HepG2 (cell line): ENCODE measurements around the gene TNFSF15. TPM values are rescaled to one million over a fixed set of nuclear protein-coding genes. Genes with fewer than 3 reads are reported as not detected.

ENCODE experiments used
- ATAC-seq: fragments of 200-7000 bp; cut with Tn5 transposase; 3 replicates; pipeline ENCODE4 v1.9.1; 2020; ENCODE audit warnings: mild to moderate bottlenecking, moderate library complexity
- BruUV-seq: library from RNA; stranded (reverse); fragments of 400-500 nt; replicated peaks from 2 replicates; lab custom pipeline; 2021; lab: Mats Ljungman, UMichigan
- CTCF ChIA-PET: fragments of 300-600 bp; formaldehyde crosslinking; extraction: SDS; loops from one replicate; lab custom pipeline; 2021; ENCODE audit warnings: low total read pairs, inconsistent platforms, low intra/inter-chr PET ratio; lab: Yijun Ruan, JAX
- POLR2A ChIA-PET: fragments of 350-600 bp; sonication (Branson Sonifier 250); formaldehyde crosslinking; loops from one replicate; lab custom pipeline; 2020; ENCODE audit warnings: antibody characterized with exemption, inconsistent platforms; lab: Yijun Ruan, JAX
- DNase-seq: peaks from one replicate; pipeline ENCODE4 v3.0.0-alpha.2; 2015; ENCODE audit warnings: low spot score
- FAIRE-seq: peaks from 3 replicates; lab custom pipeline; 2011; peaks lifted over from hg19 to GRCh38; lab: Jason Lieb, UNC
- H2AFZ ChIP-seq: one replicate; pipeline ENCODE4 v1.6.1; 2011; ENCODE audit warnings: low read length, inconsistent platforms
- H3K27ac ChIP-seq: fragments of 300-600 bp; 3 replicates; pipeline ENCODE4 v1.8.0; 2011; ENCODE audit warnings: mixed run types, mild to moderate bottlenecking, mixed read lengths, low read length, inconsistent platforms; ENCODE audit not compliant: insufficient read depth; ENCODE audit errors: extremely low read length
- H3K27me3 ChIP-seq, 2 experiments: fragments of 200-600 bp in 1 of 2; 2 replicates in 1 of 2; 3 replicates in 1 of 2; pipeline versions ENCODE4 v1.6.0 to v1.8.0; 2011; ENCODE audit warnings: low read length in 2 of 2, mild to moderate bottlenecking in 2 of 2, moderate library complexity in 2 of 2, inconsistent platforms in 1 of 2; ENCODE audit not compliant: insufficient read depth in 2 of 2, control insufficient read depth in 1 of 2
- H3K36me3 ChIP-seq, 2 experiments: fragments of 200-600 bp in 1 of 2; replicated peaks in 1 of 2; 2 replicates in 1 of 2; 3 replicates in 1 of 2; pipeline versions ENCODE4 v1.5.1 to v1.8.0; 2011; ENCODE audit warnings: low read length in 2 of 2, inconsistent platforms in 1 of 2; ENCODE audit not compliant: insufficient read depth in 2 of 2, control insufficient read depth in 1 of 2
- H3K4me1 ChIP-seq: 2 replicates; pipeline ENCODE4 v1.5.1; 2012; ENCODE audit warnings: low read length, inconsistent platforms; ENCODE audit not compliant: insufficient read depth
- H3K4me2 ChIP-seq: 2 replicates; pipeline ENCODE4 v1.6.0; 2011; ENCODE audit warnings: low read depth, low read length, inconsistent platforms
- H3K4me3 ChIP-seq, 3 experiments: fragments of 200-600 bp in 1 of 3; sonication (generic), shearing (Covaris generic) in 1 of 3; replicated peaks in 1 of 3; 2 replicates each; pipeline ENCODE4 v1.5.1; 2011 to 2016; ENCODE audit warnings: low read length in 3 of 3, inconsistent platforms in 2 of 3, low read depth in 2 of 3, mild to moderate bottlenecking in 2 of 3, control low read depth in 1 of 3, mixed read lengths in 1 of 3; ENCODE audit not compliant: insufficient read depth in 1 of 3
- H3K79me2 ChIP-seq: one replicate; pipeline ENCODE4 v1.6.1; 2011; ENCODE audit warnings: low read length, inconsistent platforms; ENCODE audit not compliant: insufficient read depth
- H3K9ac ChIP-seq: 2 replicates; pipeline ENCODE4 v1.6.0; 2011; ENCODE audit warnings: mild to moderate bottlenecking, low read depth, low read length, inconsistent platforms; ENCODE audit not compliant: insufficient read depth
- H3K9me3 ChIP-seq: 2 replicates; pipeline ENCODE4 v1.5.1; 2012; ENCODE audit warnings: mild to moderate bottlenecking, low read length
- H4K20me1 ChIP-seq: 2 replicates; pipeline ENCODE4 v1.6.0; 2011; ENCODE audit warnings: inconsistent platforms, mild to moderate bottlenecking, low read length, moderate library complexity; ENCODE audit not compliant: insufficient read depth
- AGO1 ChIP-seq: fragments of 200-400 bp; formaldehyde crosslinking; IDR thresholded peaks from 2 replicates; pipeline ENCODE4 v1.6.1; 2017; ENCODE audit warnings: mild to moderate bottlenecking, low read depth, low read length, moderate library complexity; ENCODE audit not compliant: poor library complexity, severe bottlenecking
- AKAP8 ChIP-seq: sonication (generic); formaldehyde crosslinking; IDR thresholded peaks from 2 replicates; pipeline ENCODE4 v1.5.1; 2020; ENCODE audit warnings: mild to moderate bottlenecking, missing genetic modification reagents
- ATF5 ChIP-seq: sonication (generic); formaldehyde crosslinking; IDR thresholded peaks from 2 replicates; pipeline ENCODE4 v1.4.0; 2020; ENCODE audit warnings: mild to moderate bottlenecking, low read depth, missing genetic modification reagents
- CENPBD1 ChIP-seq: sonication (generic); formaldehyde crosslinking; IDR thresholded peaks from 2 replicates; pipeline ENCODE4 v1.8.0; 2022; ENCODE audit warnings: missing genetic modification reagents, low read depth, mild to moderate bottlenecking, borderline replicate concordance
- CREM ChIP-seq, 2 experiments: sonication (generic) in 1 of 2; formaldehyde crosslinking in 1 of 2; IDR thresholded peaks; 2 replicates each; pipeline versions ENCODE4 v1.4.0 to v1.6.1; 2016 to 2020; ENCODE audit warnings: antibody characterized with exemption in 1 of 2, mild to moderate bottlenecking in 1 of 2, missing genetic modification reagents in 1 of 2
- FIP1L1 ChIP-seq: fragments of 200-400 bp; formaldehyde crosslinking; IDR thresholded peaks from 2 replicates; pipeline ENCODE4 v1.6.1; 2018; ENCODE audit warnings: low read depth, mild to moderate bottlenecking, low read length, moderate library complexity, borderline replicate concordance; ENCODE audit not compliant: insufficient read depth
- KLF15 ChIP-seq: sonication (generic); formaldehyde crosslinking; IDR thresholded peaks from 2 replicates; pipeline ENCODE4 v1.8.1; 2023; ENCODE audit warnings: borderline replicate concordance, mild to moderate bottlenecking, inconsistent platforms, missing genetic modification reagents, mixed read lengths
- MLXIP ChIP-seq: sonication (generic); formaldehyde crosslinking; IDR thresholded peaks from 2 replicates; pipeline ENCODE4 v1.9.0; 2021; ENCODE audit warnings: missing genetic modification reagents, borderline replicate concordance
- SOX6 ChIP-seq, 2 experiments: fragments of 450-650 bp in 1 of 2; sonication (generic) in 1 of 2; formaldehyde crosslinking in 1 of 2; IDR thresholded peaks; 2 replicates each; pipeline versions ENCODE4 v1.4.0 to v1.6.1; 2017 to 2020; ENCODE audit warnings: antibody characterized with exemption in 1 of 2, mild to moderate bottlenecking in 1 of 2, missing genetic modification reagents in 1 of 2
- SRF ChIP-seq: IDR thresholded peaks from 2 replicates; pipeline ENCODE4 v1.6.1; 2011; ENCODE audit warnings: mild to moderate bottlenecking, low read depth, low read length, moderate library complexity
- THAP9 ChIP-seq: sonication (generic); formaldehyde crosslinking; IDR thresholded peaks from 2 replicates; pipeline ENCODE4; 2020; ENCODE audit warnings: missing genetic modification reagents, mild to moderate bottlenecking, borderline replicate concordance
- ZNF562 ChIP-seq: sonication (generic); formaldehyde crosslinking; IDR thresholded peaks from 2 replicates; pipeline ENCODE4 v1.8.0; 2022; ENCODE audit warnings: missing genetic modification reagents, borderline replicate concordance
- ZNF572 ChIP-seq: sonication (generic); formaldehyde crosslinking; IDR thresholded peaks from 2 replicates; pipeline ENCODE4 v1.5.1; 2020; ENCODE audit warnings: mild to moderate bottlenecking, missing genetic modification reagents
- ZNF577 ChIP-seq: sonication (generic); formaldehyde crosslinking; IDR thresholded peaks from 2 replicates; pipeline ENCODE4 v1.4.0; 2020; ENCODE audit warnings: mild to moderate bottlenecking, low read depth, missing genetic modification reagents, borderline replicate concordance
- ZNF709 ChIP-seq: sonication (generic); formaldehyde crosslinking; IDR thresholded peaks from 2 replicates; pipeline ENCODE4 v1.5.0; 2020; ENCODE audit warnings: mild to moderate bottlenecking, missing genetic modification reagents
- ZNF775 ChIP-seq: sonication (generic); formaldehyde crosslinking; IDR thresholded peaks from 2 replicates; pipeline ENCODE4 v1.4.0; 2020; ENCODE audit warnings: missing genetic modification reagents, mild to moderate bottlenecking, moderate library complexity, borderline replicate concordance
- in situ Hi-C: cut with HindIII; loops from 2 replicates; pipeline ENCODE4 v1.10.0; 2017; ENCODE audit warnings: low pct_unique_long_range_greater_than_20kb; ENCODE audit not compliant: extremely low pct_ligation_motif_present
- intact Hi-C: fragments of 100-400 bp; cut with micrococcal nuclease; formaldehyde crosslinking; loops from one replicate; pipeline ENCODE4 v1.10.0; 2022; ENCODE audit not compliant: unreplicated experiment
- polyA plus RNA-seq, 8 experiments: library from polyadenylated mRNA; depleted of rRNA in 3 of 8; stranded (reverse) in 7 of 8; unstranded in 1 of 8; fragments of >200 nt; fragmentation: Illumina TruSeq in 4 of 8; extraction: Trizol in 4 of 8; gene quantifications; 2 replicates each; pipeline versions ENCODE4 v1.2.1 to v1.2.3, GENCODE V29; 2011 to 2016; ENCODE audit warnings: low read depth in 4 of 8, missing spikeins in 1 of 8, mixed read lengths in 1 of 8; ENCODE audit not compliant: insufficient read depth in 1 of 8
- total RNA-seq, 5 experiments: library from RNA; depleted of rRNA; stranded (reverse); fragments of >200 nt; fragmentation: Illumina TruSeq; extraction: Trizol; gene quantifications; 2 replicates each; pipeline ENCODE4 v1.2.3, GENCODE V29; 2016; ENCODE audit warnings: low read depth in 1 of 5

TNFSF15 gene
- total and polyA plus RNA-seq, 2 of the 13 experiments (the other 11 are each of a cell fraction or from before 2014, with no cell fraction given) = 0.02 to 0.03 TPM

GRCh38 chr9:114756920-114757319 lies 48.9 kb downstream of the TNFSF15 start:
- in situ Hi-C loops = no loop called here
- ChIA-PET POLR2A (no interaction called here), CTCF (no interaction called here)
- H3K36me3 ChIP-seq = no peaks in the 10 kb centered on the region
- FAIRE-seq (no peak), DNase-seq (no peak), ATAC-seq (no peak)
- no peaks in the 10 kb centered on the region for H4K20me1 ChIP-seq
- no peak overlapping the region for H3K27ac ChIP-seq
- no peak overlapping the region for H2AFZ ChIP-seq
- H3K27me3 ChIP-seq = peaks cover 1 to 8% of the 10 kb centered on the region in 2 experiments; a peak in 1 of 5 replicates
- H3K4me2 ChIP-seq = no peak overlapping the region
- no peaks in the 10 kb centered on the region for H3K4me1 ChIP-seq
- H3K9me3 ChIP-seq = no peaks in the 10 kb centered on the region
- H3K79me2 ChIP-seq = no peaks in the 10 kb centered on the region
- intact Hi-C loops = no loop called here
- no peak overlapping the region for H3K4me3 ChIP-seq
- H3K9ac ChIP-seq = no peak overlapping the region
- no TSS peak for BruUV-seq
- TF ChIP-seq THAP9 (no peak), ATF5 (CRISPR knock-in tag) (no peak), ZNF562 (no peak), CREM (IDR thresholded peaks at IDR 0.05) (no peak), CREM (CRISPR knock-in tag; IDR thresholded peaks at IDR 0.05) (no peak), CENPBD1 (CRISPR knock-in tag) (no peak), ZNF709 (CRISPR knock-in tag) (no peak), ZNF577 (no peak), AKAP8 (CRISPR knock-in tag) (no peak), KLF15 (no peak), ZNF775 (CRISPR knock-in tag) (no peak), MLXIP (CRISPR knock-in tag) (no peak), SRF (no peak), ZNF572 (CRISPR knock-in tag) (no peak), SOX6 (IDR thresholded peaks at IDR 0.05) (no peak), SOX6 (CRISPR knock-in tag; IDR thresholded peaks at IDR 0.05) (no peak), FIP1L1 (no peak), AGO1 (no peak)
